CD4-positive, alpha-beta T cell (primary cell): ENCODE measurements around the gene EIF2AK3. TPM values are rescaled to one million over a fixed set of nuclear protein-coding genes. Genes with fewer than 3 reads are reported as not detected.

Source experiments
- ATAC-seq: fragments of 200-7000 bp; cut with Tn5 transposase; one replicate; pipeline ENCODE4 v1.10.0; 2022; ENCODE audit warnings: mild to moderate bottlenecking; ENCODE audit not compliant: poor library complexity
- CTCF ChIA-PET: fragments of 350-600 bp; sonication (Branson Sonifier 250); formaldehyde crosslinking; loops from one replicate; lab custom pipeline; 2021; ENCODE audit warnings: antibody characterized with exemption, inconsistent platforms; lab: Charles Lee
- POLR2A ChIA-PET: fragments of 350-600 bp; sonication (Branson Sonifier 250); formaldehyde crosslinking; loops from one replicate; lab custom pipeline; 2021; ENCODE audit warnings: antibody characterized with exemption, inconsistent platforms; lab: Charles Lee
- DNase-seq, 14 experiments: peaks; one replicate each; pipeline ENCODE4 v3.0.0-alpha.2; 2013 to 2020; ENCODE audit warnings: mixed read lengths in 2 of 14
- H3K27ac ChIP-seq, 2 donors: one replicate each; pipeline versions ENCODE4 v1.5.1 to v1.7.0; 2013; ENCODE audit warnings: low read length in 2 of 2, low read depth in 1 of 2, mild to moderate bottlenecking in 1 of 2
- H3K27me3 ChIP-seq, 2 experiments: 1 replicate in 1 of 2; 2 replicates in 1 of 2; pipeline versions ENCODE4 v1.6.1 to v1.7.0; 2013; ENCODE audit warnings: low read length in 2 of 2, control low read depth in 1 of 2, mild to moderate bottlenecking in 1 of 2, moderate library complexity in 1 of 2; ENCODE audit not compliant: insufficient read depth in 2 of 2, control insufficient read depth in 1 of 2
- H3K36me3 ChIP-seq: one replicate; pipeline ENCODE4 v1.6.1; 2013; ENCODE audit warnings: low read length, control low read depth; ENCODE audit not compliant: insufficient read depth
- H3K4me1 ChIP-seq: one replicate; pipeline ENCODE4 v1.6.1; 2013; ENCODE audit warnings: low read length, control low read depth; ENCODE audit not compliant: insufficient read depth
- H3K4me3 ChIP-seq: one replicate; pipeline ENCODE4 v1.5.1; 2013; ENCODE audit warnings: mild to moderate bottlenecking, low read length, moderate library complexity
- H3K9me3 ChIP-seq, 2 experiments: 1 replicate in 1 of 2; 2 replicates in 1 of 2; pipeline versions ENCODE4 v1.6.1 to v1.7.0; 2013; ENCODE audit warnings: low read length in 2 of 2, mild to moderate bottlenecking in 2 of 2, control low read depth in 1 of 2, moderate library complexity in 1 of 2; ENCODE audit not compliant: control insufficient read depth in 1 of 2, insufficient read depth in 1 of 2
- H3K27ac Mint-ChIP-seq: one replicate; pipeline ENCODE4 v1.8.0; 2020; ENCODE audit warnings: mixed read lengths
- H3K27me3 Mint-ChIP-seq: one replicate; pipeline ENCODE4 v1.8.0; 2021; ENCODE audit warnings: mixed read lengths
- H3K36me3 Mint-ChIP-seq: one replicate; pipeline ENCODE4 v1.8.0; 2021; ENCODE audit warnings: low read depth, mixed read lengths
- H3K4me1 Mint-ChIP-seq: one replicate; pipeline ENCODE4 v1.8.0; 2021; ENCODE audit warnings: low read depth, mixed read lengths
- H3K4me3 Mint-ChIP-seq: one replicate; pipeline ENCODE4 v1.8.0; 2020; ENCODE audit warnings: mild to moderate bottlenecking, mixed read lengths
- H3K9me3 Mint-ChIP-seq: one replicate; pipeline ENCODE4 v1.8.0; 2020; ENCODE audit warnings: mixed read lengths
- intact Hi-C, 2 experiments: fragments of 100-400 bp; cut with DNase I in 1 of 2; cut with micrococcal nuclease in 1 of 2; formaldehyde crosslinking; loops; one replicate each; pipeline versions ENCODE4 v1.15.1 to v1.9.0; 2023 to 2025; cut with DNase I, micrococcal nuclease
- total RNA-seq, 174 experiments: library from RNA in 2 of 174; stranded (reverse) in 2 of 174; gene quantifications; one replicate each; pipeline ENCODE4 v1.2.3 and lab custom pipeline; 2021 to 2026
- TF ChIP-seq, protein P1 (sequence below): fragments of 200-600 bp; IDR thresholded peaks from one replicate; pipeline ENCODE4 v1.8.0; 2022; ENCODE audit warnings: antibody characterized with exemption, mild to moderate bottlenecking

The EIF2AK3 gene
- total RNA-seq, 2 experiments from 2014 or later = 30.6 to 37.0 TPM

DNA sequence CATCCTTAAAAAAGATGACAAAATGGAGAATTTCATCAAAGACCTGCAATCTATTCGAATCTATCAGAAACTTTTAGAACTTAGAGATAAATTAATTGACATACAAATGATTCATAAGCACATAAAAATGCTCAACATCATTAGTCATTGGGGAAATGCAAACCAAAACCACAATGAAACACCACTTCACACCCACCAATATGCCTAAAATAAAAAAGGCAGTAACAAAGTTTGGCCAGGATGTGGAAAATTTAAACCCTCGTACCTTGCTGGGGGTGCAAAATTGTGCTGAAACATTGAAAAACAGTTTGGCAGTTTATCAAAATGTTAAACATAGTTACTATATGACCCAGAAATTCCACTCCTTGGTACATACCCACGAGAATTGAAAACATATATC, 11.5 kb upstream of the EIF2AK3 start:
- Mint-ChIP-seq H3K27me3 (peaks cover 17% of the 10 kb centered on the region), H3K4me3 (no peak overlapping the region), H3K27ac (no peak overlapping the region), H3K36me3 (no peaks in the 10 kb centered on the region), H3K4me1 (no peaks in the 10 kb centered on the region), H3K9me3 (no peaks in the 10 kb centered on the region)
- Histone ChIP-seq H3K27me3 (no peaks in the 10 kb centered on the region), H3K36me3 (no peaks in the 10 kb centered on the region), H3K27ac (no peak overlapping the region), H3K4me1 (no peaks in the 10 kb centered on the region), H3K9me3 (peaks cover 0 to 8% of the 10 kb centered on the region in 2 experiments), H3K4me3 (no peak overlapping the region)
- TF ChIP-seq, protein P1, sequence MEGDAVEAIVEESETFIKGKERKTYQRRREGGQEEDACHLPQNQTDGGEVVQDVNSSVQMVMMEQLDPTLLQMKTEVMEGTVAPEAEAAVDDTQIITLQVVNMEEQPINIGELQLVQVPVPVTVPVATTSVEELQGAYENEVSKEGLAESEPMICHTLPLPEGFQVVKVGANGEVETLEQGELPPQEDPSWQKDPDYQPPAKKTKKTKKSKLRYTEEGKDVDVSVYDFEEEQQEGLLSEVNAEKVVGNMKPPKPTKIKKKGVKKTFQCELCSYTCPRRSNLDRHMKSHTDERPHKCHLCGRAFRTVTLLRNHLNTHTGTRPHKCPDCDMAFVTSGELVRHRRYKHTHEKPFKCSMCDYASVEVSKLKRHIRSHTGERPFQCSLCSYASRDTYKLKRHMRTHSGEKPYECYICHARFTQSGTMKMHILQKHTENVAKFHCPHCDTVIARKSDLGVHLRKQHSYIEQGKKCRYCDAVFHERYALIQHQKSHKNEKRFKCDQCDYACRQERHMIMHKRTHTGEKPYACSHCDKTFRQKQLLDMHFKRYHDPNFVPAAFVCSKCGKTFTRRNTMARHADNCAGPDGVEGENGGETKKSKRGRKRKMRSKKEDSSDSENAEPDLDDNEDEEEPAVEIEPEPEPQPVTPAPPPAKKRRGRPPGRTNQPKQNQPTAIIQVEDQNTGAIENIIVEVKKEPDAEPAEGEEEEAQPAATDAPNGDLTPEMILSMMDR = no peak
- DNase-seq = peak in 3 of 14 experiments; percentile 18 to 67 (median 25)
- CTCF ChIA-PET = no interaction called here
- no peak for ATAC-seq
- intact Hi-C loops = no loop called here
- POLR2A ChIA-PET = interaction anchor here (1.0 kb wide), 1 partner anchor 9 kb away, joined by 3 read pairs; no protein-coding TSS in a partner anchor

DNA sequence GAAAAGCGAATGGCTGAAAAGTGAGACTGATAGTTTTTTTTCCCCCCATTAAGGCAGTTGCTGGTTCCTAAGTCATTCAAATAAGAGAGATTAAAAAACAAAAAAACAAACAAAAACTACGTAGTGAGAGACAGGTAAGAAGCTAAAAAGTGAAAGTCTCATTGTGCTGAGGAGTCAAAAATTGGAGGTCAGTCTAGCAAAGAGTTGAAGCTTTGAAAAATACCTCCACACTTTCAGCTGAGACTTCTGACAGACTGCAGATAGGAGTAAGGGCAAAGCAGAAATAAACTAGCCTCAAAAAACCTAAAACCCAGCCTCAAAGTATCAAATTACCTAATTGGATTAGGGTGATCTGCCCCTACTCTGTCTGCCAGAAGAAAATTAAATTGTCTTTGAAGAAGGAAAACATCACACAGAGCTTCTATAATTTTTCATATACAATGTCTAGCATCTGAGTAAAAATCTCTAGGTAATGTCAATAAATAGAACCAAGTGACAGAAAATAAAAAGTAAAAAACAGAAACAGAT, 10.9 kb upstream of the EIF2AK3 start:
- Histone ChIP-seq H3K36me3 (no peaks in the 10 kb centered on the region), H3K27me3 (no peaks in the 10 kb centered on the region), H3K4me3 (no peak overlapping the region), H3K27ac (no peak overlapping the region), H3K9me3 (peaks cover 0 to 8% of the 10 kb centered on the region in 2 experiments), H3K4me1 (no peaks in the 10 kb centered on the region)
- DNase-seq = no peak
- no peak for ATAC-seq
- Mint-ChIP-seq H3K9me3 (no peaks in the 10 kb centered on the region), H3K27ac (no peak overlapping the region), H3K36me3 (no peaks in the 10 kb centered on the region), H3K4me1 (no peaks in the 10 kb centered on the region), H3K27me3 (peaks cover 17% of the 10 kb centered on the region), H3K4me3 (no peak overlapping the region)
- ChIA-PET POLR2A (interaction anchor here (1.0 kb wide), 1 partner anchor 9 kb away, joined by 3 read pairs; no protein-coding TSS in a partner anchor), CTCF (no interaction called here)
- TF ChIP-seq, protein P1 = no peak
- intact Hi-C loops = no loop called here

DNA sequence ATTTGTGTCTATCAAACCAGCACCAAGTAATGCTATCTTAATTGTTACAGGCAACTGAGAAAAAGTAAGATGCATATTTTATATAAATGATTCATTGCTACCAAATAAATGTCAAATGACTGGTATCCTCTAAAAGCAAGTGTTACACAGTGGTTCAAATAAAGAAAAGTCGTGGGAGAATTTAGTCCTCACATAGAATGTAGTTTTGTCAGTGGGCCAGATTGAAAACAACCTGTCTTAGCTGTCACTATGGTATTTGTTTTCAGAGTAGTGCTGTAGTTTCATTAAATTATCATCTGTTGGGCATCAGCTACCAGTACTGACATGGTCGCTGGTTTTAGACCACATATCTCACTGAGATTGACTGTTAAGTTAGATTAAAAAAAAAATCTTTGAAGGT, 10.2 kb upstream of the EIF2AK3 start:
- Mint-ChIP-seq H3K27me3 (peaks cover 17% of the 10 kb centered on the region), H3K36me3 (no peaks in the 10 kb centered on the region), H3K9me3 (no peaks in the 10 kb centered on the region), H3K4me1 (no peaks in the 10 kb centered on the region), H3K4me3 (no peak overlapping the region), H3K27ac (no peak overlapping the region)
- ATAC-seq = no peak
- POLR2A ChIA-PET = interaction anchor here (1.0 kb wide), 1 partner anchor 10 kb away, joined by 3 read pairs; no protein-coding TSS in a partner anchor
- CTCF ChIA-PET = no interaction called here
- no peak for DNase-seq
- Histone ChIP-seq H3K27ac (no peak overlapping the region), H3K27me3 (no peaks in the 10 kb centered on the region), H3K4me3 (no peak overlapping the region), H3K36me3 (no peaks in the 10 kb centered on the region), H3K4me1 (no peaks in the 10 kb centered on the region), H3K9me3 (peaks cover 0 to 8% of the 10 kb centered on the region in 2 experiments)
- TF ChIP-seq, protein P1 = no peak
- intact Hi-C loops = no loop called here
